Loucy (cell line): ENCODE results near the gene NOC4L.

ENCODE experiments used
- H2AFZ ChIP-seq: fragments of 200-600 bp; sonication (generic); 2 replicates; pipeline ENCODE4 v1.6.0; 2016; ENCODE audit warnings: antibody characterized with exemption, mild to moderate bottlenecking, low read length, moderate library complexity
- H3F3A ChIP-seq: fragments of 200-600 bp; 2 replicates; pipeline ENCODE4 v1.6.0; 2016; ENCODE audit warnings: antibody characterized with exemption, low read depth, mild to moderate bottlenecking
- H3K27me3 ChIP-seq: fragments of 200-600 bp; sonication (generic); 2 replicates; pipeline ENCODE4 v1.6.1; 2014; ENCODE audit warnings: low read length, mild to moderate bottlenecking; ENCODE audit not compliant: insufficient read depth, poor library complexity, severe bottlenecking
- H3K36me3 ChIP-seq: fragments of 200-600 bp; sonication (generic); 2 replicates; pipeline ENCODE4 v1.6.1; 2016; ENCODE audit warnings: low read length; ENCODE audit not compliant: insufficient read depth
- H3K4me1 ChIP-seq: fragments of 200-600 bp; sonication (generic); 2 replicates; pipeline ENCODE4 v1.5.1; 2014; ENCODE audit warnings: low read length, mild to moderate bottlenecking; ENCODE audit not compliant: insufficient read depth, poor library complexity, severe bottlenecking
- H3K4me2 ChIP-seq: fragments of 200-600 bp; sonication (generic); 2 replicates; pipeline ENCODE4 v1.6.0; 2014; ENCODE audit warnings: antibody characterized with exemption, low read length, low read depth, mild to moderate bottlenecking; ENCODE audit not compliant: poor library complexity, severe bottlenecking
- H3K4me3 ChIP-seq: fragments of 200-600 bp; sonication (generic); 2 replicates; pipeline ENCODE4 v1.5.1; 2014; ENCODE audit warnings: low read length, mild to moderate bottlenecking, mixed read lengths; ENCODE audit not compliant: poor library complexity, severe bottlenecking
- H3K79me2 ChIP-seq: fragments of 200-600 bp; sonication (generic); 2 replicates; pipeline ENCODE4 v1.6.1; 2014; ENCODE audit warnings: low read length; ENCODE audit not compliant: insufficient read depth
- H3K9ac ChIP-seq: fragments of 200-600 bp; sonication (generic); 2 replicates; pipeline ENCODE4 v1.6.0; 2014; ENCODE audit warnings: mild to moderate bottlenecking, low read depth, low read length, moderate library complexity; ENCODE audit not compliant: poor library complexity, severe bottlenecking
- H3K9me2 ChIP-seq: fragments of 200-600 bp; sonication (generic); replicated peaks from 2 replicates; pipeline ENCODE4 v1.6.1; 2016; ENCODE audit warnings: low read depth, low read length, mixed read lengths
- H3K9me3 ChIP-seq: fragments of 200-600 bp; sonication (generic); 2 replicates; pipeline ENCODE4 v1.6.1; 2014; ENCODE audit warnings: mild to moderate bottlenecking, antibody characterized with exemption, low read length, low read depth; ENCODE audit not compliant: insufficient read depth
- H4K20me1 ChIP-seq: fragments of 200-600 bp; sonication (generic); 2 replicates; pipeline ENCODE4 v1.6.0; 2014; ENCODE audit warnings: antibody characterized with exemption, low read length, mild to moderate bottlenecking; ENCODE audit not compliant: insufficient read depth, poor library complexity, severe bottlenecking
- CTCF ChIP-seq: fragments of 200-600 bp; sonication (generic); conservative IDR thresholded peaks from 2 replicates; pipeline ENCODE4 v1.5.1; 2014; ENCODE audit warnings: mild to moderate bottlenecking, antibody characterized with exemption, low read length
- EZH2phosphoT487 ChIP-seq: fragments of 200-600 bp; IDR thresholded peaks from 2 replicates; pipeline ENCODE4 v1.6.1; 2018; ENCODE audit warnings: antibody characterized with exemption, mild to moderate bottlenecking, moderate library complexity, borderline replicate concordance

The NOC4L gene

GRCh38 chr12:132152411-132152821 lies 8.2 kb downstream of the NOC4L start:
- H3K9me3 ChIP-seq, result no peaks in the 10 kb centered on the region
- H2AFZ ChIP-seq, result no peak overlapping the region
- no peaks in the 10 kb centered on the region for H3K27me3 ChIP-seq
- no peak overlapping the region for H3K9ac ChIP-seq
- TF ChIP-seq EZH2phosphoT487, result no peak
- TF ChIP-seq CTCF, result no peak
- H3K9me2 ChIP-seq, result no peaks in the 10 kb centered on the region
- H3K79me2 ChIP-seq, result no peaks in the 10 kb centered on the region
- no peak overlapping the region for H3K4me3 ChIP-seq
- peaks cover 11% of the 10 kb centered on the region for H3F3A ChIP-seq
- H4K20me1 ChIP-seq, result no peaks in the 10 kb centered on the region
- peaks cover 12% of the 10 kb centered on the region; the same call in 1 of the 2 replicates for H3K36me3 ChIP-seq
- no peak overlapping the region for H3K4me2 ChIP-seq
- H3K4me1 ChIP-seq, result no peaks in the 10 kb centered on the region

- Histone ChIP-seq H3K9me2 (no peaks in the 10 kb centered on the region), H3K9ac (no peak overlapping the region), H2AFZ (no peak overlapping the region), H3K27me3 (no peaks in the 10 kb centered on the region), H3F3A (peaks cover 11% of the 10 kb centered on the region), H4K20me1 (no peaks in the 10 kb centered on the region), H3K4me3 (no peak overlapping the region), H3K79me2 (no peaks in the 10 kb centered on the region), H3K4me1 (no peaks in the 10 kb centered on the region), H3K9me3 (no peaks in the 10 kb centered on the region), H3K4me2 (no peak overlapping the region), H3K36me3 (peaks cover 17% of the 10 kb centered on the region; the same call in 1 of the 2 replicates)
- no peak for TF ChIP-seq CTCF
- TF ChIP-seq EZH2phosphoT487, result no peak
Observed at GRCh38 chr12:132152953-132153352, 8.7 kb downstream of the NOC4L start.

DNA sequence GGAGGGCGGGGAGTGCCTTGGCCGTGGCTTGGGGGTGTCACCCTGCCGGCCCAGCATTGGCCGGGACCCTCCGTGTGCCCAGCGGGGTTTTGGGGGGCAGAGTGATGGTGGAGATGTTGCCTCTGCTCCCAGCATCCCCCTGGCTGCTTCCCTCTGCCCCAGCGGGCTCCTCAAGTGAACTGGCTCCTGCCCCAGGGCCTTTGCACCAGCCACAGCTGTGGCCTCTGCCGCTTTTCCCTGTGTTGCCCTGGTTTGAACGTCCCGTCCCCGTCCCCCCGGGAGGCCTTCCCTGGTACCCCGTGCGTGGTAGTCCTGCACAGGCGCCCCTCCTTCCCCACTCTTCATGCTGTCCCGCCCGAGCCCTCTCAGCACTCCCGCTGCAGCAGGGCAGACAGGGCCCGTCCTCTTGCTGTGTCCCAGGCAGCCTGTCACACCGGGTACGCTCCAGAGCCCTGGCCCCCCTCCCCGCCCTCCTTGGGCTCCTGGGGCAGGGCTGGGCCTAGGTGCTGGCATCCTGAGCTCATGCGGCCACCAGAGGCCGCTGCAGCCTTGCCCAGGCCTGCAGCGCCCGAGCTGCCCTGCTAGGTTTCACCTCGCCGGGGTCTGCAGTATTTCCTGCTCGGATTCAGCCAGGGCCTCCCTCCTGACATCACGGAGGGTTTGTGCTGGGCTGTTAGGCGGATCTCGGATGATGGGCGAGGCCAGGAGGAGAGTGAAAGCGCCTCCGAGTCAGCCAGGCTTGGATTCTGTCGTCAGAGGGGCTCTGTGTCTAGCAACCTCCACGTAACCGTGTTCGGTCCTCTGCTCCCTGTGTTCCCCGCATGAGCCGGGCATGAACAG lies 9.5 kb downstream of the NOC4L start:
- Histone ChIP-seq H4K20me1 (no peaks in the 10 kb centered on the region), H2AFZ (no peak overlapping the region), H3F3A (peaks cover 11% of the 10 kb centered on the region), H3K27me3 (no peaks in the 10 kb centered on the region), H3K36me3 (peaks cover 18% of the 10 kb centered on the region; the same call in 1 of the 2 replicates), H3K4me2 (no peak overlapping the region), H3K9me2 (no peaks in the 10 kb centered on the region), H3K9me3 (no peaks in the 10 kb centered on the region), H3K9ac (no peak overlapping the region), H3K79me2 (no peaks in the 10 kb centered on the region), H3K4me3 (no peak overlapping the region), H3K4me1 (no peaks in the 10 kb centered on the region)
- TF ChIP-seq EZH2phosphoT487 (no peak), CTCF (peak; percentile 83)
